ENCODE data around the gene CASP1.
"Not testable (repeated sequence)": the region's sequence is repeated elsewhere in the genome, so short reads cannot be mapped to it uniquely, and the experiment has no call there.

CASP1 gene

DNA sequence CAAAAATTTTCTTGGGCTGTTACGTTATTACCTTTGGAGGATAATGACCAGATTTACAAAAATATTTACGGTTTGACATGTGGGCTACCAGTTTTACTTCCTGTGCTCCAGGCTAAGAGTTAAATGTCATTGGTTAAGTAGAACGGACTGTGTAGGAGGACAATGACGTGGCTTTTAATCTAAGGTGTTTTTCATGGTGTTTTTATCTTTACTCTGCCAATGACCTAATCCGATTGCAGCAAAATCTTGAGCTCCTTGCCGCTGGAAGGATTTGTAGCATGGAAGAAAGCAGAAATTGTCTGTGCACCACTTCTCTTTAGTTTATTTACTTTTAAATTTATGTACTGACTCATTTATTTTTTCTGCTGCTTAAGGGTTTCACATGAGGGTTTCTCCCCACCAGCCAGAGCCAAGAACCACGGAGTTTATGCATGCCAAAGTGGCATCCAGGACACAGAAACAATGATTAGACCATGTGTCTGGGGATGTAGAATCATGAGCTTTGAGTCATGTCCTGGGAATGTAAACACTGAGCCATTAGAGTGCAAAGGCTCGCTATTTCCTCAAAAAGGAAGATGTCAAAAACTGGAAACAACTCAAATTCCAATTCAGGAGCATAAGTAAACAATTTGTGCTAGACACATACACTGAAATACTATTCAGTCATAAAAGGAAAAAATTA, 12.1 kb upstream of the CASP1 start:
- no peak for DNase-seq (ENCODE audit: extremely low read depth in 1 of 2, low read depth in 1 of 2)

DNA sequence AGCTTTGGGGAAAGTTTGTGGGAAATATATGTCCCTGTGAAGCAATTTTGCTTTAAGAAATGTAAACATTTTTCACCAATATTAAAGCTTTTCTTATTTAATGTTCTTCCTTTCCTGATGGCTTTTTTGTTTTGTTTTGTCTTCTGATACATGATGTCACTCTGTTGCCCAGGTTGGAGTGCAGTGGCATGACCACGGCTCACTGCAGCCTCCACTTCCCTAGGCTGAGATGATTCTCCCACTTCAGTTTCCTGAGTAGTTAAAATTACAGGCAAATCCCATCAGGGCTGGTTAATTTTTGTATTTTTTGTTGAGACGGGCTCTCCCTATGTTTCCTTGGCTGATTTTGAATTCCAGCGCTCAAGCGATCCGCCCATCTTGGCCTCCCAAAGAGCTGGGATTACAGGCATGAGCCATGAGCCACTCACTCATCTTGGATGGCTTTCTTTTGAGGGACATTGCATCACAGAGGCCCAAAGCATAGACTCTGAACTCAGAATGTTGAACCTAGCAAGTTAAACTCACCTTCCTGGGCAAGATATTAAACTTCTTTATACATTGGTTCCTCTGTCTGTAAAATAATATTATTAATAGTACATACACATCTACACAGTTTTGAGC, 10.8 kb upstream of the CASP1 start:
- no peak for DNase-seq (ENCODE audit: extremely low read depth in 1 of 2, low read depth in 1 of 2)

DNA sequence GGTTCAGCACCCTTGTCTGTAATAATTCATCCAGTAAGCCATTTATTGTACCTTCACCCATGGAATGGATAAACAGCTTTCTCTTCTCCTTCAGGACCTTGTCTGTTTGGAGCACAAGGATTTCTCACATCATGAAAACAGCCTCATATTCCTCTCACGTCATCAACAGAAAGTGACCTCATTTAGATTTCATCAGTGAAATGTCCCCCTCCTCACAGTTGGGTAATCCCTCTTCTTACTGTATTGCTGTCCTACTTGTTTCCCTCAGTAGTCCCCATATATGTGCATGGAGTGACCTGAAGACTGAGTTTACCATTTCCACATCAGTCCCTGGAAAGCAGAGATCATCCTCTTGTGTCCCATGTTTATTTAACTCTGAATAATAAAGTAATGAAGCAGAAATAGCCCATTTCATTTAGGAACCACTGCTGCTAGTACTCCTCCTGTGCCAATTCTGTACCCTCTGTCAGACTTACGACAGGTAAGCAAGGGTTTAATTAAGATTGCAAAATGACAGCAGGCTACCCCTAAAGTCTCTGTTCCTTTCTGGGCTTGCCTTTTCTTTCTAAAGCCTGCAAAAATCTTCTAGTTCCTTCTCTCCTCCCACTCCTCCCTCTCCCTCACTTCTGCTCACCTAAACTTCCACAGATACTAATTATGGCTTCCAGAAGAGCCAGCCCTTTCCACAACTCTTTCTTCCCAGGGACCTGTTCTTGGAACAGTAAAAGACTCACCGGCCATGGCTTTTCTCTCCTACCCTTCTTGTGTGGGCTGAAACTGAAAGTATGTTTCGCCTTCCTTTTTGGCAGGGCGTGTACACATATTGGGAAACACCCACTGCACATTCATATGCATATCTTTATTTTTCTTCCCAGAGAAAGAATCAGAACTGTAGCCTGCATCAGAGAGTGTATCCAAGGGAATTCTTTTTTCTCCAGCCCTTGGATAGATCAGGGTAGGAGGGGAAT, 9.9 kb upstream of the CASP1 start, which contains the start of gene CARD16:
Gene CARD16, minus strand, starts transcription at position 779 of the 968 bp plus-strand sequence. Its CDS starts 38 bp downstream, at position 741.
- peak in 1 of 2 donors; percentile 10 for DNase-seq (ENCODE audit: extremely low read depth in 1 of 2, low read depth in 1 of 2)

- no peak for DNase-seq (ENCODE audit: extremely low read depth in 1 of 2, low read depth in 1 of 2)
These were observed 7.2 kb upstream of the CASP1 start for GRCh38 chr11:105042178-105042577.

GRCh38 chr11:105040703-105041102, 5.8 kb upstream of the CASP1 start:
- no peak for DNase-seq (ENCODE audit: extremely low read depth in 1 of 2, low read depth in 1 of 2)

DNA sequence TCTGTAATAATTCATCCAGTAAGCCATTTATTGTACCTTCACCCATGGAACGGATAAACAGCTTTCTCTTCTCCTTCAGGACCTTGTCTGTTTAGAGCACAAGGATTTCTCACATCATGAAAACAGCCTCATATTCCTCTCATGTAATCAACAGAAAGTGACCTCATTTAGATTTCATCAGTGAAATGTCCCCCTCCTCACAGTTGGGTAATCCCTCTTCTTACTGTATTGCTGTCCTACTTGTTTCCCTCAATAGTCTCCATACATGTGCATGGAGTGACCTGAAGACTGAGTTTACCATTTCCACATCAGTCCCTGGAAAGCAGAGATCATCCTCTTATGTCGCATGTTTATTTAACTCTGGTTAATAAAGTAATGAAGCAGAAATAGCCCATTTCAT, 556 bp downstream of the CASP1 start:
- DNase-seq (ENCODE audit: extremely low read depth in 1 of 2, low read depth in 1 of 2): not testable (repeated sequence)

GRCh38 chr11:105033781-105034180, 1.2 kb downstream of the CASP1 start:
- DNase-seq (ENCODE audit: extremely low read depth in 1 of 2, low read depth in 1 of 2): no peak

- no peak for DNase-seq (ENCODE audit: extremely low read depth in 1 of 2, low read depth in 1 of 2)
These were observed 1.6 kb downstream of the CASP1 start for GRCh38 chr11:105033343-105033742.

DNA sequence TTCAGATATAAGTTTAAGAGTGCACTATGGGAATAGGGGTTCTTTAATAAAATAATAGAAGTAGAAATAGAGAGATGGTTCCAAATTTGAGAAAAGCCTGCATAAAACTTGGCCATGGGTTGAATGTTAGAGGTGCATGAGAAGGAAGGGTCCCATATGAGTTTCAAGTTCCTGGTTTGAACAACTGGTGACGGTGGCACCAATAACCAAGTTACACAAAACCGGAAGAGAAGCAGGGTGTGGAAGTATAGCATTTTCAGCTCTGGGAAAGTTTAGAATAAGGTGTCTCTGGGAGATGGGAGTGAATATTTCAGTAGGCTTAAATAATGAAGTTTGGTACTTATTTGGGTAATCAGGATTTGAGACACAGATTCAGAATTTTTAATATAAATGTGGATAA, 2.4 kb downstream of the CASP1 start:
- no peak for DNase-seq (ENCODE audit: extremely low read depth in 1 of 2, low read depth in 1 of 2)

DNA sequence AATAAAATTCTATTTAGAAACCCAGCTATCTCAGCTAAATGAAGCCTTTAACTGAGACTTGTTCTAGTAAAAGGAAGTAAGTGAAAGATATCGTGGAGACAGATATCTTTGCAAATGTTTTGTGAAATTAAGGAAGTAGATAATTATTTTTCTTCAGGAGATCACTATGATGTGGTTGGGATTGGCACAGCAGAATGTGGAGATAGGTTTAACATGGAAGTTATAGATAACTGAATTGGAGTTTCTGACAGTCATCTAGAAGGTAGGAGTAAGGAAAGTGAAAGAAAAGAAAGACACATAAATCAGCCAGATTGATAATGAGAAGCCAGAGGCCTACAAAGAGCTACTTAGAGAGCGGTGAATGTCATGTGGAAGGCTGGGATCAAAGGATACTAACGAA, 7.3 kb downstream of the CASP1 start:
- no peak for DNase-seq (ENCODE audit: extremely low read depth in 1 of 2, low read depth in 1 of 2)

DNA sequence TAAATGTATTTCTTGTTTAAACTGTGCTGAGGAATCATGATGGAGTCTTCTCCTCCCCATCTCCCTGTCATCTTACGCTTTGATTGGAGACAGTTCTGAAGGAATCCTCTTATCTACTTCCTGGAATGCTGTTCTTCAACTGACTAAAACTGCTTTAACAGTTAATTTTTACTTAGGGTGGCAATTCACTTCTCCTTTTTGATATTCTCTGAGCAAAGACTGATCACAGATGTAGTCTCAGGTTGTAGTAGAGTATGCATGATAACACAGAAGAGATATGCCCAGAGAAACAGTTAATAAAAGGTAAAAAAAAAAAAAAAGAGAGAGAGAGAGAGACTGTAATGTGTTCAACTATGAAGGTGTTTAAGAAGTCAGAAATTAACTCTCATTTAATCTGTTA, 10.6 kb downstream of the CASP1 start:
- DNase-seq (ENCODE audit: extremely low read depth in 1 of 2, low read depth in 1 of 2): no peak

DNA sequence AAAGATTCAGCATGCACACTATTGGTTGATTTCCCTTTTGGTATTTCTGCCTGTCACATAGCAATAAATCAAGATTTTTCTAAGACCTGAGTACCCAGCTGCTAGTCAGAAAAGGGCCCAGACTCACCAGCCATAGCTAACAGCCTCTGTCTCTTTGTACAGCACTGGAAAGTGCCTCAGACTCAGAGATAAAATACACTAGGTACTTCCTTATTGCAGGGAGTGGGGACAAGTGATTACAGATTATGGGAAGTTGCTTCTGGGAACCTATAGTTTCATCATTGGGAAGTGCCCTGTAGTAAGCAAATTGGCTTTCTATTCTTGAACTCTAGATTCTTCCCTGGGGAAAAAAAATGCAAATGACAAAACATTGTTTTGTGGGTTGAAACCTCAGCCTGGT, 11.9 kb downstream of the CASP1 start, which contains the start of gene CASP5:
Gene CASP5, minus strand, starts transcription at position 166 of the 400 bp plus-strand sequence. Its CDS starts 32 bp downstream, at position 134.
- no peak for DNase-seq (ENCODE audit: extremely low read depth in 1 of 2, low read depth in 1 of 2)

DNA sequence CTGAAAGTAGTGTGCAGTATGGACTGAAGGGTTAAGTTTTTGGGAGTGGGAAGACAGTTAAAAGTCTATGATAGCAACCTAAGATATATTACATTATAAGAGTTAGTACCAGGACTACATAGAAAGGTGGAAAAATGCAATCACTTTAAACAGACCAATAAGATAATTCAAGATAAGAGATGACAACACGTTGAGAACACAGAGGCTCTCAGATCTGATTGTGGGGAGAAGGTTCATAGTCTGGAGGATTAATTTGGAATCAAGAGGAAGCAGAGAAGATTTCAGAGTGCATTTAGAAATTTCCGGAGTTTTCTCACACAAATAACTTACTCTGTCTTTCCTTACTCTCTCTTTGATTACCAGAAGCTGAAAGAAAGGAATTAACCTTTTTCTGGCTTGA, 12.4 kb downstream of the CASP1 start:
- no peak for DNase-seq (ENCODE audit: extremely low read depth in 1 of 2, low read depth in 1 of 2)

- no peak for DNase-seq (ENCODE audit: extremely low read depth in 1 of 2, low read depth in 1 of 2)
These were observed 27.5 kb downstream of the CASP1 start for GRCh38 chr11:105007463-105007862.

- no peak for DNase-seq (ENCODE audit: extremely low read depth in 1 of 2, low read depth in 1 of 2)
These were observed 29.5 kb downstream of the CASP1 start for GRCh38 chr11:105005451-105005845.

DNA sequence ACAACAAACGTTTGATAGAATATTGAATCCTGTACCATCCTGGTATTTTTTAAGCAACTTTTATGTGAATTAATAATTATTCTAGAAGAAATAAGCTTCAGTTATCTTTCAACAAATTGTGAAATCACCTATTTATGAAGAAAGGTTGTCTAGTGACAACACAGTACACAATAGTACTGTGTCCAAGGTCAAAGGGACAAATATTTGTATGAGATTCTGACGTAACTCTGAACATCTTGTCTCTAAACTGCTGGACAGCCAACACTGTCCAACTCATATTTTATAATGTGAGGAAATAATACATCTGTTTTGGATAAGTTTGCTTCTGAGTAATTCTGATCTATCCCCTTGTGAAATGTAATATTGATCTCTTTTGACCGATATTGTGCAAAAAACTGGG, 30.9 kb downstream of the CASP1 start:
- no peak for DNase-seq (ENCODE audit: extremely low read depth in 1 of 2, low read depth in 1 of 2)

GRCh38 chr11:105003151-105003550, 31.8 kb downstream of the CASP1 start:
- no peak for DNase-seq (ENCODE audit: extremely low read depth in 1 of 2, low read depth in 1 of 2)

DNA sequence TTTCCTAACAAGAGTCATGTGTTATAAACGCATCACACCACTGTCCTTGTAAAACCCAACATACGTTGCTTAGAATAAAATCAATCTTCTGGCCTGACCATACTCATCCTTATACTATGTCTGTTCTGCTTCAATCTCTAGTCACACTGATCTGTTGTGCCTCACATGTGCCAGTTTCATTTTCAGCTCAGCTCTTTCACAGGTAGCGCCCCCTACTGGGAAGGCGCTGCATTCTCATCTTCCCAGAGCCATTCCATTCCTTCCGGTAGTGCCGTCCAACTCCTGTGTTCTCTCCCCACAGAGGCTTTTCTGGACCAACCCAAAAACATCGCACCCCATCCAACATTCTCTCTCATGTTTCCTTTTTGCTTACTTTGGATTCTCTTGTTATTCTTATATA, 34.1 kb downstream of the CASP1 start:
- peak in 1 of 2 donors; percentile 10 for DNase-seq (ENCODE audit: extremely low read depth in 1 of 2, low read depth in 1 of 2)

DNA sequence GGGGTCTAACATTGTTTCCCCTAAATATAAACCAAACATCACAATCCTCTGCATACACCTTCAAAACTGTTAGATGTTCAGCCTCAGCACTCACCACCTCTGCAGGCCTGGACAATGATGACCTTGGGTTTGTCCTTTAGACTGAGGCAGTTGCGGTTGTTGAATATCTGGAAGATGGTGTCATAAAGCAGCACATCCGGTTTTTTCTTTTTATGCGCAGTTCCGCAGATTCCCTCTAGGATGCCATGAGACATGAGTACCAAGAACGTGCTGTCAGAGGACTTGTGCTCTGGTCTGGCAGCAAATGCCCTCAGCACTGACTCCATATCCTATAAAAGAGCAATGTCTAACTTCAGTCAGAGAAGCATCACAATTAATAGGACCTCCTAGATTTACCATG, 34.8 kb downstream of the CASP1 start:
- DNase-seq (ENCODE audit: extremely low read depth in 1 of 2, low read depth in 1 of 2): no peak

DNA sequence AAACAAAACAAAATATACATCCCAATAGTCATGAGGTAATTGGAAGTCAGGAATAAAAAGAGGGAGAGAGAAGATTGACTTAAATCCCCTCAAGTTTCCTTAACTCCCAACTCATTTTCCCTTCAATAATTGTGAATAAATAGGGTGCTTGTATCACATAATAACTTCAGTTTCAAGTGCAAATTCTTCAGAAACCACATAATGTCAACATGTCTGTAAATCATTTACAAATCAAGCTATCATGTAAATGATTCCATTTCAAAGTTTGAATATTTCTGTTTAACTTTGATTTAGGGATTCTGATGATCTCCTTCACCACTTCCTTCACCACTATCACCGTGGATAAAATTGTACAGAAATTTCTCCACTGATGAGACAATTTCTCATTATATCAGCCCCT, 35.2 kb downstream of the CASP1 start:
- no peak for DNase-seq (ENCODE audit: extremely low read depth in 1 of 2, low read depth in 1 of 2)

GRCh38 chr11:104997288-104997687, 37.7 kb downstream of the CASP1 start:
- no peak for DNase-seq (ENCODE audit: extremely low read depth in 1 of 2, low read depth in 1 of 2)
